Hypothalamus (tissue), 51 donors: Measurements from ENCODE around the gene TAOK1.
"Not testable (repeated sequence)": the region's sequence is repeated elsewhere in the genome, so short reads cannot be mapped to it uniquely, and the experiment has no call there.

Experiments used
- DNase-seq, 51 donors: peaks; one replicate each; lab custom pipeline; 2025; lab: John Stamatoyannopoulos, UW

Gene TAOK1

DNA sequence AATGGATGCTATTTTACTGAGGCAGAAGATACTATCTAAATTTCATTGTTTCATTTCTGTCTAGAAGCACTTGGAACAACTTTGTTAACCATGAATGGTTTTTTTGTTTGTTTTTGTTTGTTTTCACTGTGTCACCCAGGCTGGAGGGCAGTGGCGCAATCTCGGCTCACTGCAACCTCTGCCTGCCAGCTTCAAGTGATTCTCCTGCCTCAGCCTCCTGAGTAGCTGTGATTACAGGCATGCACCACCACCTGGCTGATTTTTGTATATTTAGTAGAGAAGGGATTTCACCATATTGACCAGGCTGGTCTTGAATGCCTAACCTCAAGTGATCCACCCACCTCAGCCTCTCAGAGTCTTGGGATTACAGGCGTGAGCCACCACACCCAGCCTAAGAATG lies 136.2 kb downstream of the TAOK1 start:
- no peak for DNase-seq

GRCh38 chr17:29533976-29534375 lies 143.8 kb downstream of the TAOK1 start:
- peak in 9 of 51 donors; percentile 1 to 21 (median 6) for DNase-seq

DNA sequence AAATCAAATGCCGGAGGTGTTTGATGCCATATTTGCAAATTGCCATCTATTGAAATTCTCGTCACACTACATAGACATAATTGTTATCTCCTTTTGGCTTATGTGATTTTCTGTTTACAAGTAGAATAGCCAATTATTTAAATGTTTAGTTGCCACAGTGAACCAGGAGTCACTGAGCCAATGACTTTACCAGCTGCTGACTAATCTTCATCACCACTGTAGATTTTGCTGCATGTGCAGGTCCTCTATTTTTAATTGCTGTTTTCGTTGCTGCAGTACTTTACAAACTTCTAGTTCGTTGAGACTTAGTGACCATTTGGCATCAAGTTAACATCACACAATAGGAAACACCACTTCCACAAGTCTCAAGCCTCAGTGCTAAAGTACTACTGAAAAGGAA lies 153.9 kb downstream of the TAOK1 start:
- DNase-seq = no peak

DNA sequence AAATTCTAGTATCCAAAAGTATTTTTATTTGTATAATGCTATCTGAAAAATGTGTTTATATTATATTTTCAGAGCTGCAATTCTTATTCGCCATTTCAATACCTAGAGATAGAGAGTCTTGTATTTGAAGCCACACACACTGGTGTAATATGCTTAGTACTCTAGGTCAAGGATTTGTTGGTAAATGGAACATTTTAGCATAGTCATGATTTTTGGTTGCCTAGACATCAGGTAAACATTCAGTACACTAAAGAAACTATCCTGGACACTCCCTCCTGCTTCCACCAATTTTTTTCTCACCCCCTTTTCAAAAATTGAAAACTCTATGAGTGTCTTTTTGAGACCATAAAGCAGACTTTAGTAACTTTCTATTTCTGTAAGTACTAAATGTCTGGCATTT lies 155.9 kb downstream of the TAOK1 start:
- DNase-seq = no peak

- DNase-seq = no peak
These were observed 156.7 kb downstream of the TAOK1 start for GRCh38 chr17:29546830-29547229.

DNA sequence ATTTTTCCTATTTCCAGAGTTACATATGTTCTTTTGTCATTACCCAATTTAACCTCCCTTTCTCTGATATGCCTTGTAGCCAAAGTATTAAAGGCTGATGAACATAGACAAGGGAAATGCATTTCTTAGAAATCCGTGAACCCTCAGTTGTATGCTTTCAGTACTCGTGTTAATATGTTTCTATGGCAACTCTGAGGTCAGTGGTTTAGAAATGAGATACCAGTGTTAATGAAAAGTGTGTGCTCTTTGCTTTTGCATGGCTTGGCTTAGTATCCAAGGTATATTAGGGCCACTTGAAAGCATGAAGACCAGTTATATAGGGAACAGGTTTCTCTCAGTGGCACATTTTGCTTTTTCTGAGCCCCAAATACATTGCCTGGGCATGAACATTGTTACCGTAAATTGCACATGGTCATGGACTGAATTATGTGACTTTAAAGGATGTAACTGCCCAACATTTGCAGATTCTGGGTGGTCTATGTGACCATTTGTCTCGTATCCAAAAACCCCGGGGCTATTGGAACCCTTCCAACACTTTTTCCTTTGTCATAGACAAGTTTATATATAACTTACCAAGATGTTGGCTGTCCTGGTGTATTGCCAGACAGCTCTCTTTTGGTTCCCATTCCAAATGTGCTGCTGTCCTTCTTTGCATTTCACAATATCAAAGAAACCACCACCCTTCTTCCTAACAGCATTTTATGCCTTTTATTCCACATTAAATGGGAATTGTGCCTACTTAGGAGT lies 159.2 kb downstream of the TAOK1 start:
- DNase-seq = no peak

GRCh38 chr17:29555840-29556239 lies 165.7 kb downstream of the TAOK1 start:
- DNase-seq = no peak

GRCh38 chr17:29557085-29557738 lies 167.0 kb downstream of the TAOK1 start:
- DNase-seq = no peak

DNA sequence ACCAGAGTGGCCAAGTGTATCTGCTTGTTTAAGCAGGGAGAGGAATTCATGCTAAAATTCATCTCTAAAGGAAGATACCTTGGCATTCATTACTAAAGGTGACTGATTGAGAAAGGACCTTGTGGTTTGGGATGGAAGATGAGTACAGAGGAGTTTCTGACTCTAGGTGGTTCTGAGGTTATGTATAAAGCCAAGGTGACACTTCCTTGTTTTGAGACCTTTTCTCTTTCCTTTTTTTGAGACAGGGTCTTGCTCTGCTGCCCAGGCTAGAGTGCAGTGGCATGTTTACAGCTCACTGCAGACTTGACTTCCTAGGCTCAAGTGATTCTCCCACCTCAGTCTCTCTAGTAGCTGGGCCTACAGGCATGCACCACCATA lies 167.6 kb downstream of the TAOK1 start:
- no peak for DNase-seq

DNA sequence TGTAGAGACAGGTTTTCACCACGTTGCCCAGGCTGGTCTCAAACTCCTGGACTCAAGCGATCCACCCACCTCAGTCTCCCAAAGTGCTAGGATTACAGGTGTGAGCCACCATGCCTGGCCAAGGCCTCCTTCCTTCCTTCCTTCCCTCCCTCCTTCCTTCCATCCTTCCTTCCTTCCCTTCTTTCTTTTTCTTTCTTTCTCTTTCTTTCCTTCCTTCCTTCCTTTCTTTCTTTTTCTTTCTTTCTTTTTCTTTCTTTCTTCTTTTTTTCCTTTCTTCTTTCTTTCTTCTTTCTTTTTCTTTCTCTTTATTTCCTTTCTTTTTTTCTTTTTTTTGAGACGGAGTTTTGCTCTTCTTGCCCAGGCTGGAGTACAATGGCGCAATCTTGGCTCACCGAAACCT lies 168.0 kb downstream of the TAOK1 start:
- DNase-seq = not testable (repeated sequence)

- DNase-seq = no peak
These were observed 169.5 kb downstream of the TAOK1 start for GRCh38 chr17:29559640-29560039.

DNA sequence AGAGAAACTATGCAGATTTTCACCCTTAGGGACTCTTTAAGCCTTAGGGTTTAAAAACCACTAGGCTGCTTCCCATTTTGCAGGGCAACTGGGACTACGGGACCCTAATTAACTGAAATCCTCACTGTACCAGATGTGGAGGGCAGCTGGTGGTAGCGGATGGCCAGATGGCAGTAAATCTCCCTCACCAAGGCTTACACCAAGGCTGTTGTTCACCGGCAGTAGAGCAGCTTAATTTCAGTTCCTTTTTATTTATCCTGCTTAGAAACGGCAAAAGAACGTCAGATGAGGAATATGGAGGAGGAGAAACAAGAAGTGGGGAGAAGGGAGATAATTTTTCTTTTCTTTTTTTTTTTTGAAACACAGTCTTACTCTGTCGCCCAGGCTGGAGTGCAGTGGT lies 170.2 kb downstream of the TAOK1 start:
- DNase-seq = no peak

GRCh38 chr17:29561554-29562517 lies 171.7 kb downstream of the TAOK1 start:
- peak in 1 of 51 donors; percentile 21 for DNase-seq

DNA sequence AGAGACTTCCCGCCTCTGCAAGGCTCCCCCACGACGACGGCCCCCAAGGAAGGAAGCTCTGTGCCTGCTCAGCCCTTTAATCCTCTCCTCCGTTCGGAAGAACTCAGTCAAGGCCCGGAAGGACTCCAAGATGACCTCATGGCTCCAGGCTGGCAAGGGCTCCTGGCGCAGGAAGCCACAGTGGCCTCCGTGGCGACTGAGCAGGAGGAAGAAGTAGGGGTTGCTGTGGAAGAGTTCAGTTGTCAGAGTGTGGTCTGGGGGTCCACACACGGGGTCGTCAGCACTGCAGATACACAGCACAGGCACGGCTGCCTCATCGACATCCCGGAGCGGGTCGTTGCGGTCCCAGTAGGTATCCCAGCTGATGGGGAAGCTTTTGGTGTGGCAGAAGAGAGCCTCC lies 172.5 kb downstream of the TAOK1 start:
- DNase-seq = no peak

- DNase-seq = no peak
These were observed 173.7 kb downstream of the TAOK1 start for GRCh38 chr17:29563816-29564215.

GRCh38 chr17:29565643-29566472 lies 175.7 kb downstream of the TAOK1 start:
- peak in 1 of 51 donors; percentile 55 for DNase-seq

GRCh38 chr17:29566473-29567303 lies 176.5 kb downstream of the TAOK1 start, which contains the start of gene ABHD15:
Gene ABHD15, minus strand, starts transcription at chr17:29567037. Its CDS starts 71 bp downstream, at chr17:29566966.
- DNase-seq = peak in 30 of 51 donors; percentile 35 to 72 (median 56)

- DNase-seq = no peak
These were observed 177.1 kb downstream of the TAOK1 start for GRCh38 chr17:29567304-29567553.

GRCh38 chr17:29567554-29568330 lies 177.6 kb downstream of the TAOK1 start:
- peak in 21 of 51 donors; percentile 32 to 74 (median 51) for DNase-seq
